Memory B cell (primary cell): ENCODE results near the gene HSD17B8.

Source experiments
- ATAC-seq: fragments of 150-1000 bp; cut with Tn5 transposase; 2 replicates; pipeline ENCODE4 v1.10.0; 2021; ENCODE audit warnings: low read depth, mild to moderate bottlenecking, moderate library complexity
- DNase-seq, 2 donors: peaks; one replicate each; pipeline ENCODE4 v3.0.0; 2022; ENCODE audit warnings: low spot score in 2 of 2
- H3K27ac Mint-ChIP-seq: one replicate; pipeline ENCODE4 v1.8.0; 2022; ENCODE audit warnings: mild to moderate bottlenecking, moderate library complexity, mixed read lengths
- H3K27me3 Mint-ChIP-seq: one replicate; pipeline ENCODE4 v1.8.0; 2022; ENCODE audit warnings: mixed read lengths
- H3K36me3 Mint-ChIP-seq: one replicate; pipeline ENCODE4 v1.8.0; 2022; ENCODE audit warnings: mild to moderate bottlenecking, mixed read lengths
- H3K4me1 Mint-ChIP-seq: one replicate; pipeline ENCODE4 v1.8.0; 2022; ENCODE audit warnings: mixed read lengths
- H3K4me3 Mint-ChIP-seq: one replicate; pipeline ENCODE4 v1.8.0; 2022; ENCODE audit warnings: mild to moderate bottlenecking, moderate library complexity, mixed read lengths
- H3K9me3 Mint-ChIP-seq: one replicate; pipeline ENCODE4 v1.8.0; 2022; ENCODE audit warnings: mixed read lengths

The HSD17B8 gene

DNA sequence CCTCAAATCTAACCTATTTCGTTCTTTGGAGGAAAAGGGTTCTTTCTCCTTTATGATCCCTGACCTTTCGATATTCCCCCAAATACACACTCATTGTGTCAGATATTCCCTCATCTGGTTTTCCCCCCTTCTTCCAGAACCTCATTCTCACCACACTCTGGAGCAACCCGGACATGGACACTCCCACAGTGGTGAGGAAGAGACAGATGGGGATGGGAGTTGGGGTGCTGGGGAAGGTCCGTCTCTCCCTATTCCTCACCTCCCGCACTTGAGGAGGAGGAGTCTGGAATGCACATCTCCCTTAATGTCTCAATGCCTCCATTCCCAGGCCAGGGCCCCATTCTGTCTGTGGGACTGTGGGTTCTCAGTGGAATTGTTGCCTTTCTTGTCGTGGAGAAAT, 2.5 kb upstream of the HSD17B8 start:
- peaks cover 60% of the 10 kb centered on the region for H3K4me1 Mint-ChIP-seq
- H3K36me3 Mint-ChIP-seq, result peaks cover 22% of the 10 kb centered on the region
- H3K9me3 Mint-ChIP-seq, result no peaks in the 10 kb centered on the region
- no peak overlapping the region for H3K27ac Mint-ChIP-seq
- no peak for DNase-seq
- H3K27me3 Mint-ChIP-seq, result no peaks in the 10 kb centered on the region
- H3K4me3 Mint-ChIP-seq, result peak overlapping the region; percentile 99
- ATAC-seq, result no peak

DNA sequence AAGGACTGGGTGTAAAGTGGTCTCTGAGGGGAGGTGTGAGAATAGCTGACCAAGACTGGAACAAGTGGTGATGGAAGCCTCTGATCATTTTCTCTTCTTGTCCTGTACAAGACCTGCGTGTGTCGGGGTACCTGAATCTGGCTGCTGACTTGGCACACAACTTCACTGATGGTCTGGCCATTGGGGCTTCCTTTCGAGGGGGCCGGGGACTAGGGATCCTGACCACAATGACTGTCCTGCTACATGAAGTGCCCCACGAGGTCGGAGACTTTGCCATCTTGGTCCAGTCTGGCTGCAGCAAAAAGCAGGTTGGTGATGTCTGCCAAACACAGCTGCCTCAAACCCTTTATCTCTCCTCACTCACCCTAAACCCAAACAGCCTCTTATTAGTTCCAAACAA, 1.7 kb upstream of the HSD17B8 start:
- H3K4me3 Mint-ChIP-seq, result peak overlapping the region; percentile 29
- peaks cover 57% of the 10 kb centered on the region for H3K4me1 Mint-ChIP-seq
- DNase-seq, result no peak
- ATAC-seq, result no peak
- H3K9me3 Mint-ChIP-seq, result no peaks in the 10 kb centered on the region
- no peaks in the 10 kb centered on the region for H3K27me3 Mint-ChIP-seq
- H3K36me3 Mint-ChIP-seq, result peaks cover 19% of the 10 kb centered on the region
- no peak overlapping the region for H3K27ac Mint-ChIP-seq

DNA sequence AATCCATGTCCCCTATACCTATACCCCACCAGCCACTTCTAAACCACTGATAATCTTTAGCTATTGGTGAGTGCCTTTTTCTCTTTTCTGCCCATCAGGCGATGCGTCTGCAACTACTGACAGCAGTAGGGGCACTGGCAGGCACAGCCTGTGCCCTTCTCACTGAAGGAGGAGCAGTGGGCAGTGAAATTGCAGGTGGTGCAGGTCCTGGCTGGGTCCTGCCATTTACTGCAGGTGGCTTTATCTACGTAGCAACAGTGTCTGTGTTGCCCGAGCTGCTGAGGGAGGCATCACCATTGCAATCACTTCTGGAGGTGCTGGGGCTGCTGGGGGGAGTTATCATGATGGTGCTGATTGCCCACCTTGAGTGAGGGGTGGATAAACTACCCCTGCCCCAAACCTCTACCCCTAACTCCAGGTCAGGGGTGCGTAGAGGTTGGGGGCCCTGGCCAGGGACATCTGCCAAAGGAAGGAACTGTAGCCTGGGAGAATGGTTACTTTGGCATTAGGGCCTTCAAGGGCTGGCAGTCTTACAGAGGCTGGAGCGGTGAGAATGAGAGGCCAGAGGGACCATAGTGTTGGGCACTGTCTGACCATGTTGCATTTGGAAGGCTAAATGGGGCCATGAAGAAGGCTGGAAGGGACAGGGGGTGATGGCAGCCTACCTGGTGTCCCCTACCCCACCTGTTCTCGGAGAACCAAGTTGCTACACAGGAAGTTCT, 851 bp upstream of the HSD17B8 start:
- H3K27ac Mint-ChIP-seq, result no peak overlapping the region
- H3K27me3 Mint-ChIP-seq, result no peaks in the 10 kb centered on the region
- peaks cover 16% of the 10 kb centered on the region for H3K36me3 Mint-ChIP-seq
- peak overlapping the region; percentile 94 for H3K4me3 Mint-ChIP-seq
- H3K4me1 Mint-ChIP-seq, result peaks cover 50% of the 10 kb centered on the region
- no peaks in the 10 kb centered on the region for H3K9me3 Mint-ChIP-seq
- DNase-seq (no peak), ATAC-seq (no peak)

GRCh38 chr6:33204165-33204414, 365 bp upstream of the HSD17B8 start:
- Mint-ChIP-seq H3K4me1 (peaks cover 50% of the 10 kb centered on the region), H3K36me3 (peaks cover 16% of the 10 kb centered on the region), H3K27me3 (no peaks in the 10 kb centered on the region), H3K27ac (no peak overlapping the region), H3K9me3 (no peaks in the 10 kb centered on the region), H3K4me3 (peak overlapping the region; percentile 94)
- DNase-seq, result no peak
- no peak for ATAC-seq

- Mint-ChIP-seq H3K4me1 (peaks cover 47% of the 10 kb centered on the region), H3K27ac (peak overlapping the region; percentile 0), H3K27me3 (no peaks in the 10 kb centered on the region), H3K36me3 (peaks cover 23% of the 10 kb centered on the region), H3K9me3 (no peaks in the 10 kb centered on the region), H3K4me3 (peak overlapping the region; percentile 94)
- ATAC-seq (no peak), DNase-seq (no peak)
Observed at GRCh38 chr6:33205191-33206026, 954 bp downstream of the HSD17B8 start.

DNA sequence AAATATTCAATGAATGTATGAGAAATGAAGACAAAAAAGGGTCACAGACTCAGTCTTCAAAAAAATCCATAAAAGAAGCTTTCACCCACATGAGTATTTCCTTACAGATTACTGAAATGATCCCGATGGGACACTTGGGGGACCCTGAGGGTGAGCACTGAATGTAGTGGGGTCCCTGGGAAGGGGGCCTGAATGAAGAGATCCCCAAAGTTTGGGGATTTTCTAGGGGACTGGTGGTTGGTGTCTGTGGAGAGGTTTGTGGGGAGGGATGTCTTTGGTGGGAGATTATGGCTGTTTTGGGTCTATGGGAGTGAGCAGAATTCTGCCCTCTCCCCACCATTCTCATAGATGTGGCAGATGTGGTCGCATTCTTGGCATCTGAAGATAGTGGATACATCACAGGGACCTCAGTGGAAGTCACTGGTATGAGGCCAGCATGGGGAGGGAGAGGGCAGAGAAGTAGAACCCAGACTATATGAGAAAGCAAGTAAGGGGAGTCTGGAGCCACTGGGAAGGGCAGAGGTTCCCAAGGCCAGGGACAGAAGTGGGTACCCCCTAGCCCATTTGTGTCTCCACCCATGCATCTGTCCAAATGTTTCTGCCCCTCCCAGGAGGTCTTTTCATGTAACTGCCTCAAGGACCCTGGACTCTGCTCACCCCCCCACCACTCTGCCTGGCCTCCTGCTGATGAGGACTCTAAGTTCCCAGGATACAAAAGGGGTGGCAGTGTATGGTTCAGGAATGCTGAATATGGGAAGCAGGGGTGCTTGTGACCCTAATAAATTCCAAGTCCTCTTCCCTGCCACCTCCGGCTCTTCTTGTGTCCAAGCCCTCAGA, 1.8 kb downstream of the HSD17B8 start:
- peaks cover 25% of the 10 kb centered on the region for H3K36me3 Mint-ChIP-seq
- no peaks in the 10 kb centered on the region for H3K27me3 Mint-ChIP-seq
- peak overlapping the region; percentile 49 for H3K4me3 Mint-ChIP-seq
- ATAC-seq (no peak), DNase-seq (no peak)
- H3K4me1 Mint-ChIP-seq, result peaks cover 41% of the 10 kb centered on the region
- H3K27ac Mint-ChIP-seq, result no peak overlapping the region
- H3K9me3 Mint-ChIP-seq, result no peaks in the 10 kb centered on the region

GRCh38 chr6:33206864-33207551, 2.6 kb downstream of the HSD17B8 start:
- ATAC-seq (no peak), DNase-seq (no peak)
- peak overlapping the region; percentile 89 for H3K27ac Mint-ChIP-seq
- peaks cover 1% of the 10 kb centered on the region for H3K27me3 Mint-ChIP-seq
- H3K9me3 Mint-ChIP-seq, result no peaks in the 10 kb centered on the region
- H3K4me3 Mint-ChIP-seq, result peak overlapping the region; percentile 88
- H3K4me1 Mint-ChIP-seq, result peaks cover 34% of the 10 kb centered on the region
- H3K36me3 Mint-ChIP-seq, result peaks cover 28% of the 10 kb centered on the region

- DNase-seq (no peak), ATAC-seq (no peak)
- Mint-ChIP-seq H3K27ac (peak overlapping the region; percentile 89), H3K4me3 (peak overlapping the region; percentile 88), H3K36me3 (peaks cover 26% of the 10 kb centered on the region), H3K4me1 (peaks cover 29% of the 10 kb centered on the region), H3K9me3 (no peaks in the 10 kb centered on the region), H3K27me3 (peaks cover 4% of the 10 kb centered on the region)
Observed at GRCh38 chr6:33207552-33208090, 3.2 kb downstream of the HSD17B8 start.

DNA sequence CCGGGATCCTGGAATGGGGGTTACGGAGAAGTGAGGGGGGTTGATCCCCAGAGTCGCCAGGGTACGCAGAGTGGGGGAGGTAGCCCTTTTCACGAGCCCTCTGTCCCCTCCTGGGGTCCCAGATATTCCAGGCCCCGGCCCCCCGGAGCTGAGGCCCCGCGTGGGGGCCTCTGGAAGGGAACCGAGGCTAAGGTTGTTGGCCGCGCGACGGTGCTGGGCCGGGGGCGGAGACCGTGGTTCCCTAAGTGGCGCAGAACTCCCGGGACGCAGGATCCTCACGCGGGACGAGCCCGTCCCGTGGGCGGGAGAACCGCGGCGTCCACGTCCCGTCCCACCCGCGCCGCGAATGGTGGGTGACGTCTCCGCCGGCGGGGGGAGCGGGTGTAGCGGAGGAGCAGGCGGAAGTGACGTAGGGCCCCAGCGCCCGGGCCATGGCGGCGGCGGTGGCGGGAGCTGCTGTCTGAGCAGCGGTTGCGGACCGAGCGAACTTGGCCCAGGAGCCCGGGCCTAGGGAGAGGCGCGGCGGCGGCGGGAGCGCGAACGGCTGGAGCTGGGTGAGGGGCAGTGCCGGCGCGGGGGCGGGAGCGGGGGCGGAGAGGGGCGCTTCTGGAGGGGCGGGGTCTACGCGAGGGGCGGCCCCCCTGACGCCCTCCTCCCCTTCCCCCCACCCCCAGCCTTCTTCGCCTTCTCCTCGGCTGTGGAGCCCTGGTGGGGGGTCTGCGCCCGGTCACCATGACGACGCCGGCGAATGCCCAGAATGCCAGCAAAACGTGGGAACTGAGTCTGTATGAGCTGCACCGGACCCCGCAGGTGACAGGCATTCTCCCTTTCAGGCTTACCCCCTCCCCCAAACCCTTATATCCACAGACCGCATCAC, 3.9 kb downstream of the HSD17B8 start, which contains the start of gene RING1:
TSS of gene RING1 (plus strand) at position 410 of the 877 bp plus-strand sequence. CDS start at position 733, 323 bp downstream.
- peak within 1 kb of the TSS; percentile 89 for H3K27ac Mint-ChIP-seq
- ATAC-seq, result peak; percentile 74
- H3K4me1 Mint-ChIP-seq, result peaks cover 35% of the 10 kb centered on the region
- H3K4me3 Mint-ChIP-seq, result peak within 1 kb of the TSS; percentile 88
- peaks cover 19% of the 10 kb centered on the region for H3K36me3 Mint-ChIP-seq
- no peaks in the 10 kb centered on the region for H3K9me3 Mint-ChIP-seq
- DNase-seq, result peak; percentile 82 to 92
- H3K27me3 Mint-ChIP-seq, result peaks cover 9% of the 10 kb centered on the region

DNA sequence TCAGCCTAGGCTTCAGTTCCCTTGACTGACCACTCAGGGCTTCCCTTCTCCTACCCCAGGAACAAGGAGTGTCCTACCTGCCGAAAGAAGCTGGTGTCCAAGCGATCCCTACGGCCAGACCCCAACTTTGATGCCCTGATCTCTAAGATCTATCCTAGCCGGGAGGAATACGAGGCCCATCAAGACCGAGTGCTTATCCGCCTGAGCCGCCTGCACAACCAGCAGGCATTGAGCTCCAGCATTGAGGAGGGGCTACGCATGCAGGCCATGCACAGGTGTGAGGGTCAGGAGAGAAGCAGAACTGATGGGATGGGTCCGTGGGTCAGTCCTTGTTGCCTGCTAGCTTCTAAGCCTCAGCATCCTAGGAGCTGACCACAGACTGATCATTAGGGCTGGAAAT, 5.4 kb downstream of the HSD17B8 start:
- Mint-ChIP-seq H3K4me1 (peaks cover 38% of the 10 kb centered on the region), H3K27me3 (peaks cover 17% of the 10 kb centered on the region), H3K4me3 (no peak overlapping the region), H3K9me3 (no peaks in the 10 kb centered on the region), H3K27ac (no peak overlapping the region), H3K36me3 (peaks cover 21% of the 10 kb centered on the region)
- ATAC-seq (no peak), DNase-seq (no peak)

- H3K27ac Mint-ChIP-seq, result no peak overlapping the region
- DNase-seq (no peak), ATAC-seq (no peak)
- no peak overlapping the region for H3K4me3 Mint-ChIP-seq
- H3K4me1 Mint-ChIP-seq, result peaks cover 32% of the 10 kb centered on the region
- H3K27me3 Mint-ChIP-seq, result peaks cover 21% of the 10 kb centered on the region
- H3K36me3 Mint-ChIP-seq, result peaks cover 21% of the 10 kb centered on the region
- no peaks in the 10 kb centered on the region for H3K9me3 Mint-ChIP-seq
Observed at GRCh38 chr6:33211136-33211535, 6.7 kb downstream of the HSD17B8 start.

DNA sequence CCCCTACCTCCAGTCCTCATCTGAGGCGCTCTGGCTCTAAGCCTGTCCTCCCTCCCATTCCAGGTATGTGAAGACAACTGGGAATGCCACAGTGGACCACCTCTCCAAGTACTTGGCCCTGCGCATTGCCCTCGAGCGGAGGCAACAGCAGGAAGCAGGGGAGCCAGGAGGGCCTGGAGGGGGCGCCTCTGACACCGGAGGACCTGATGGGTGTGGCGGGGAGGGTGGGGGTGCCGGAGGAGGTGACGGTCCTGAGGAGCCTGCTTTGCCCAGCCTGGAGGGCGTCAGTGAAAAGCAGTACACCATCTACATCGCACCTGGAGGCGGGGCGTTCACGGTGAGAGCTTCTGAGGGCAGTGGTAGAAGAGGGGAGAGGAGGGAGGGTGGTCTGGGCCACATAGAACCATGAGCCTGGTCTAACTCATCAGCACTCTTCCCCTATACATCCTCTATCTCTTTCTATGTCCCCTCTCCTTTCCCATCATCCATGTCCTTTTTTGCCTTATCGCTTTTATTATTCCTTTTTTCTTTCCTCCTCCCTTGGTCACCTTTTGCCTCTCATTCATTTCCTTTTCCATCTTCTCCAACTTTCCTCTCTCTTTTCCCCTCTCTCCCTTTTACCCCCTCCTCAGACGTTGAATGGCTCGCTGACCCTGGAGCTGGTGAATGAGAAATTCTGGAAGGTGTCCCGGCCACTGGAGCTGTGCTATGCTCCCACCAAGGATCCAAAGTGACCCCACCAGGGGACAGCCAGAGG, 7.4 kb downstream of the HSD17B8 start:
- Mint-ChIP-seq H3K36me3 (peaks cover 21% of the 10 kb centered on the region), H3K4me3 (no peak overlapping the region), H3K27ac (no peak overlapping the region), H3K9me3 (no peaks in the 10 kb centered on the region), H3K27me3 (peaks cover 21% of the 10 kb centered on the region), H3K4me1 (peaks cover 28% of the 10 kb centered on the region)
- DNase-seq (no peak), ATAC-seq (no peak)
